ENCODE results near the gene PTPRH. TPM values are rescaled to one million over a fixed set of nuclear protein-coding genes. Genes with fewer than 3 reads are reported as not detected.
"Not testable (repeated sequence)": the region's sequence is repeated elsewhere in the genome, so short reads cannot be mapped to it uniquely, and the experiment has no call there.

PTPRH gene
- total RNA-seq, 1 experiment from 2014 or later: 0.17 TPM

DNA sequence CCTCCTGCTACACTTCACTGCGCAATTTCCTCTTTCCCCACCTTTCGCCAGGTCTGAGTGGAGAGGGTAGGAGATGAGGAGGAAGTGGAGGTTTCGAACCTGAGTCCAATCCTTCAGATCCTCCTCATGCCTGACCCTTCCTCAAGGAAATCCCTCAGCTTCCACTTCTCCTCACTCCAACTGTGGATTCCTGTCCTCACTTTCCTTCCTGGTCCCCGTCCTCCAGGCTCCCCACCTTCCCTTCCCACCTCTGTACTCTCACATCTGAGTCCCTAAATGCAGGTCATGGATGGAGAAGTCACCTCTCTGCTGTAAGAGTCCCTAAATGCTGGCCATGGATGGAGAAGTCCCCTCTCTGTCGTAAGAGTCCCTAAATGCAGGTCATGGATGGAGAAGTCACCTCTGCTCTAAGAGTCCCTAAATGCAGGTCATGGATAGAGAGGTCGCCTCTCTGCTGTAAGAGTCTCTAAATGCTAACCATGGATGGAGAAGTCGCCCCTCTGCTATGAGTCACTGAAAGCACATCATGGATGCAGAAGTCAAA is 16.2 kb upstream of the PTPRH start:
- Histone ChIP-seq H3K4me3 (ENCODE audit: low read depth, low read length, poor library complexity, severe bottlenecking) (no peak overlapping the region), H3K9me3 (ENCODE audit: low read depth, low read length, poor library complexity, severe bottlenecking) (no peaks in the 10 kb centered on the region), H3K27me3 (replicated peaks; ENCODE audit: insufficient read depth, low read depth, low read length, poor library complexity) (no peaks in the 10 kb centered on the region), H3K4me1 (ENCODE audit: insufficient read depth, low read length, poor library complexity, severe bottlenecking) (no peaks in the 10 kb centered on the region), H3K36me3 (ENCODE audit: insufficient read depth, low read length, poor library complexity, severe bottlenecking) (no peaks in the 10 kb centered on the region), H3K27ac (ENCODE audit: low read depth, low read length, poor library complexity, severe bottlenecking) (no peak overlapping the region)
- DNase-seq (ENCODE audit: low spot score): no peak
- CTCF ChIA-PET: no interaction called here
- intact Hi-C loops (cut with micrococcal nuclease; ENCODE audit: unreplicated experiment): no loop called here
- BruUV-seq (replicated peaks): no TSS peak
- TF ChIP-seq, protein P1, sequence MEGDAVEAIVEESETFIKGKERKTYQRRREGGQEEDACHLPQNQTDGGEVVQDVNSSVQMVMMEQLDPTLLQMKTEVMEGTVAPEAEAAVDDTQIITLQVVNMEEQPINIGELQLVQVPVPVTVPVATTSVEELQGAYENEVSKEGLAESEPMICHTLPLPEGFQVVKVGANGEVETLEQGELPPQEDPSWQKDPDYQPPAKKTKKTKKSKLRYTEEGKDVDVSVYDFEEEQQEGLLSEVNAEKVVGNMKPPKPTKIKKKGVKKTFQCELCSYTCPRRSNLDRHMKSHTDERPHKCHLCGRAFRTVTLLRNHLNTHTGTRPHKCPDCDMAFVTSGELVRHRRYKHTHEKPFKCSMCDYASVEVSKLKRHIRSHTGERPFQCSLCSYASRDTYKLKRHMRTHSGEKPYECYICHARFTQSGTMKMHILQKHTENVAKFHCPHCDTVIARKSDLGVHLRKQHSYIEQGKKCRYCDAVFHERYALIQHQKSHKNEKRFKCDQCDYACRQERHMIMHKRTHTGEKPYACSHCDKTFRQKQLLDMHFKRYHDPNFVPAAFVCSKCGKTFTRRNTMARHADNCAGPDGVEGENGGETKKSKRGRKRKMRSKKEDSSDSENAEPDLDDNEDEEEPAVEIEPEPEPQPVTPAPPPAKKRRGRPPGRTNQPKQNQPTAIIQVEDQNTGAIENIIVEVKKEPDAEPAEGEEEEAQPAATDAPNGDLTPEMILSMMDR (conservative IDR thresholded peaks at IDR 0.05; ENCODE audit: low read depth, low read length): no peak
- POLR2A ChIA-PET (ENCODE audit: low non-redundant PET): no interaction called here

DNA sequence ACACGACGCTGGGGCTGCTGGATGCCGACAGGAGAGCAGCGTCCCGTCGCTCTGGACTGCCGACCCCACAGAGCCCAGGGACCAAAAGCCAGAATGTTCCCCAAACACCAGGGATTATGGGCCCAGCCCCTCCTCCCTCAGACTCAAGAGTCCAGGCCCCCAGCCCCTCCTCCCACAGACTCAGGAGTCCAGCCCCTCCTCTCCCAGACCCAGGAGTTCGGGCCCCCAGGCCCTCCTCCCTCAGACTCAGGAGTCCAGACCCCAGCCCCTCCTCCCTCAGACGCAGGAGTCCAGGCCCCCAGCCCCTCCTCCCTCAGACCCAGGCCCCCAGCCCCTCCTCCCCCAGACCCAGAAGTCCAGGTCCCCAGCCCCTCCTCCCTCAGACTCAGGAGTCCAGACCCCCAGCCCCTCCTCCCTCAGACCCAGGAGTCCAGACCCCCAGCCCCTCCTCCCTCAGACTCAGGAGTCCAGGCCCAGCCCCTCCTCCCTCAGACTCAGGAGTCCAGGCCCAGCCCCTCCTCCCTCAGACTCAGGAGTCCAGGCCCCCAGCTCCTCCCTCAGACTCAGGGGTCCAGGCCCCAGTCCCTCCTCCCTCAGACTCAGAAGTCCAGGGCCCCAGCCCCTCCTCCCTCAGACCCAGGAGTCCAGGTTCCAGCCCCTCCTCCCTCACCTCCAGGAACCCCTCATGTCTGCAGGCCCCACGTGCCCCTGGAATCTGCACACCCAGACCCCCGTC is 15.5 kb upstream of the PTPRH start:
- H3K9me3 ChIP-seq (ENCODE audit: low read depth, low read length, poor library complexity, severe bottlenecking); H3K27me3 ChIP-seq (replicated peaks; ENCODE audit: insufficient read depth, low read depth, low read length, poor library complexity); intact Hi-C loops (cut with micrococcal nuclease; ENCODE audit: unreplicated experiment); DNase-seq (ENCODE audit: low spot score); CTCF ChIA-PET; H3K4me1 ChIP-seq (ENCODE audit: insufficient read depth, low read length, poor library complexity, severe bottlenecking); H3K27ac ChIP-seq (ENCODE audit: low read depth, low read length, poor library complexity, severe bottlenecking); H3K4me3 ChIP-seq (ENCODE audit: low read depth, low read length, poor library complexity, severe bottlenecking); POLR2A ChIA-PET (ENCODE audit: low non-redundant PET); H3K36me3 ChIP-seq (ENCODE audit: insufficient read depth, low read length, poor library complexity, severe bottlenecking); BruUV-seq (replicated peaks): not testable (repeated sequence)

- BruUV-seq (replicated peaks): no TSS peak
- CTCF ChIA-PET: no interaction called here
Observed at GRCh38 chr19:55224038-55224665, 14.9 kb upstream of the PTPRH start.

More at GRCh38 chr19:55224038-55224665, 14.9 kb upstream of the PTPRH start:
- no peak for TF ChIP-seq EZH2 (IDR thresholded peaks at IDR 0.05; ENCODE audit: borderline replicate concordance, low read depth, low read length, poor library complexity, severe bottlenecking)
- TF ChIP-seq, protein P1 (conservative IDR thresholded peaks at IDR 0.05; ENCODE audit: low read depth, low read length): no peak
- Histone ChIP-seq H3K9me3 (ENCODE audit: low read depth, low read length, poor library complexity, severe bottlenecking) (no peaks in the 10 kb centered on the region), H3K27me3 (replicated peaks; ENCODE audit: insufficient read depth, low read depth, low read length, poor library complexity) (no peaks in the 10 kb centered on the region), H3K27ac (ENCODE audit: low read depth, low read length, poor library complexity, severe bottlenecking) (no peak overlapping the region), H3K36me3 (ENCODE audit: insufficient read depth, low read length, poor library complexity, severe bottlenecking) (no peaks in the 10 kb centered on the region), H3K4me1 (ENCODE audit: insufficient read depth, low read length, poor library complexity, severe bottlenecking) (no peaks in the 10 kb centered on the region), H3K4me3 (ENCODE audit: low read depth, low read length, poor library complexity, severe bottlenecking) (no peak overlapping the region)
- POLR2A ChIA-PET (ENCODE audit: low non-redundant PET): no interaction called here
- no peak for DNase-seq (ENCODE audit: low spot score)
- intact Hi-C loops (cut with micrococcal nuclease; ENCODE audit: unreplicated experiment): no loop called here

All from A673 (cell line).